SH-SY5Y (cell line): ENCODE data around the gene XAGE1B.
"Not testable (repeated sequence)": the region's sequence is repeated elsewhere in the genome, so short reads cannot be mapped to it uniquely, and the experiment has no call there.

Experiments
- GATA2 ChIP-seq: IDR thresholded peaks from 2 replicates; pipeline ENCODE4 v1.6.1; 2011; ENCODE audit warnings: mild to moderate bottlenecking, low read depth, low read length
- GATA3 ChIP-seq: IDR thresholded peaks from 2 replicates; pipeline ENCODE4 v1.6.1; 2011; ENCODE audit warnings: low read depth, mild to moderate bottlenecking, low read length, moderate library complexity

The XAGE1B gene

DNA sequence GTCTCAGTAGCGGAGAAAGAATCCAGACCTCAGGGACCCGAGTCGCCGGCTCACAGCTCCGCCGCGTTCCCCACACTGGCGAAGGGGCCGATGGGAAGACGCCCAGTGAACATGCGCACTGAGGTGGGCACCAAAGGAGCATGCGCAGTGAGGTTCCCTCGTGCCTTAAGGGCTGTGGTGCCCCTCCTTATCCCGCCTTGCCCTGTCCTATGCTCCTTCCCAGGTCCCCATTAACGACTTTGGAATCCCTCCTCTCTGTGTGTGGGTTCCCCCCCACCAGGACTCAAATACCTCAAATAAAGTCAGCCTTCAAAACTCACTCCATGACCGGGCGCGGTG, at the start of gene XAGE1B:
Gene XAGE1B (minus strand): TSS at position 77 of the 339 bp plus-strand sequence. CDS start 1,536 bp downstream, outside the sequence.
- TF ChIP-seq GATA2, GATA3: not testable (repeated sequence)

- TF ChIP-seq GATA3 (no peak), GATA2 (no peak)
Observed at GRCh38 chrX:52563105-52563504, 46.2 kb upstream of the XAGE1B start.

DNA sequence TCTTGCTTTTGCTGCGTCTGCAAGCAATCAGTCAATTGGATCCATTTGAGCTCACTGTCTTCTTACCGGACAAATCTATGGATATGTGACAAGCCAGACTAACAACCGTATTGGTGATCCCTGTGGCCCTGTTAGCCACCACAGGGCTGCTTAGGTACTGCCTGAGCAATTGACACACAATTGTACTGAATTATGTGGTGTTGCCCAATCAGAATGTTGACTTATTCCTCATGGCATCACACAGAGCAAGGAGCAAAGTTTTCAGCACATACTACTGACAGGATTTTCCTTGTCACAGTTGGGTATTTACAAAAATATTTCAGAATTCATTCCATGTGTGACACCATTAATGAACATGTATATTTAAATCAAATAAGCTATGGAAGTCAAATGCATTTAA, 41.3 kb upstream of the XAGE1B start:
- no peak for TF ChIP-seq GATA2
- no peak for TF ChIP-seq GATA3

DNA sequence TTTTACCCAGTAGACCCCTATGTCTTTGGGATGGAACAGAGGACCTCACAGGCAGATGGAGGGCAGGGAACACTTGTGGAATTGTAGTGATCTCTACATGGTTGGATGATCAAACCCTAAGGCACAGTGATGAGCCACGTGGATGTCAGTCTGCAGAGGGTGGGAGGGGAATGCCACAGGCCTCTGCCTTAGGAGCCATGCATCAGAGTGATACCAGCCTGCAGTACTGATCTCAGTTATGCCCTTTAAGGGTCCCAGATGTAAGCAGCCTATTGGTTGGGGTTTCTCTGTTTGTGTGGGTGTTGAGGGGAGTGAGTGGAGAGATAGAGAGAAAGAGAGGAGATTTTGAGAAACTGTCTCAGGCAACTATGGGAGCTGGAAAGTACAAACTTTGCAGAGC, 39.9 kb upstream of the XAGE1B start:
- TF ChIP-seq GATA3 (no peak), GATA2 (no peak)

DNA sequence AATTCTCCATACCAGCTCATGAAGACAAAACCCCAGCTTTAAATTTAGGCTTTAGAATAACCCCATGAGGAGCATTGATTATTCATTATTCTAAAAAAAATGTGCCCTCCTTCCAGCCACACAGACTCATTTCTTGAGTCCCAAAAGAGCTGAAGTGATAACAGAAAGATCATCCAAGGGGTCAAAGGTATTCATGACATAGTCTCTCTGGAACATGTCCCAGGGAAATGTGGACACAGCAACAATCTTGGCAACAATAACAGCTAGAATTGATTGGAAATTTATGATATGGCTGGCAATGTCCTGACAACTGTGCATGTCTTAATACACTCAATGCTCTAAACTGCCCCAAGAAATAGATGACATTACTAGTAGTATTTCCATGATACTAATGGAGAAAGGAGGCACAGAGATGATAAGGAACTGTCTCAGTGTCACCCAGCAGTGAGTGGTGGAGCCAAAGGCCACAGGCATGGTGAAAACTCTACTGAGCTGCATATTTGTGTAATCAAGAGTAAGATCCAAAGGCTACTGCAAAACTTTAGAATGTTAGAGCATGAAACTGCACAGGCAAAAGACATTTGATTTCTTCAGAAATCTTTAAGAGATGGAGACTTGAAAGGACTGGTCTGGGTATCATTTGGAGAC, 37.3 kb upstream of the XAGE1B start:
- TF ChIP-seq GATA3, result no peak
- TF ChIP-seq GATA2, result no peak

DNA sequence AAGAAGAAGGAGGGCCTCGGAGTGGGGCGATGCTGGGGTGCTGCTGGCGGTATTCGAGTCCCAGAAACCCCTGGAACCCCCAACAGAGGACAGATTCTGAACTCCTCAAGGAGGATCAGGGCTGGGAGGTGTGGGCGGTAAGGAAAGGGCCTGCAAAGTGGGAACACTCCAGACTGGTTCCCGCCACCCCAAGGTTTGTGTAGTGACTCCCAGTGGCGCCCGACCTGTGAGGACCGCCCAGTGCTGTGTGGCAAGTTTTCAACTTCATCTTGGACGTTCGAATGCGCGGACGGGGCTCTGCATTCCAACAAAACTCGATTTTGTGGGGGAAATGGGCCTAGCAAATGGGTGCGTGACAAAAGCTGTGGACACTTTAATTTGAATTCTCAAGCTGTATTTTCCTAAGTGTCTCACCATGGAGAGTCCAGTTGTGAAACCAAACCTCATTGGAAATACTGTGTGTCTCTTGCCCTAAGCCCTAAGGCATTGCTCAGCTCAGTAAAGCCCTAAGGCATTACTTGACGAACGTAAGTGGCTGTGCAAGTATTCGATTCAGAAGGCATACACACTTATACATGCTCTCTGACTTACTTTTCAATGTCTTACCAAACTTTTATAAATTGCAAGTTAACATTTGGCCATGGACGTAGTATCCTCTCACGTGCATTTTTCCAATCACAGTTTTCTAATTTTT, 27.4 kb upstream of the XAGE1B start:
- TF ChIP-seq GATA2 (no peak), GATA3 (no peak)

DNA sequence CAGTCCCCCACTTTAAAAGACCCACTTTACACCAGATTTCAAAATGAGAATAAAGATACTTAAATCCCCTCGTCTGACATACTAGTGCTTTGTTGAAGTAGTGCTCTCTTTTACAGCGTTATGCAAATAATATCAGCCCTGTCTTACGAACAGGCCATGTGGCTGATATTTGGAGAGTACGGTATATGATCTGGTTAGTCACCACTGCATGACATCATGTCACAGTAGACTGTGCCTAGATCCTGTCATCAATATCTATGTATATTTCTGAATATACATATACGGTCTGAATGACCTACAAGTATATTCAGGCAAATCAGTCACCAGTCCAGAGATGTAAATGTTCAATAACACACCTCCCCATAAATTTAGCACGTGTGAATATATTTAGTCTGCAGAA, 25.4 kb upstream of the XAGE1B start:
- TF ChIP-seq GATA3 (no peak), GATA2 (no peak)

GRCh38 chrX:52509916-52510315, 6.9 kb downstream of the XAGE1B start:
- no peak for TF ChIP-seq GATA3
- TF ChIP-seq GATA2, result no peak

- TF ChIP-seq GATA3, result no peak
- TF ChIP-seq GATA2, result no peak
Observed at GRCh38 chrX:52507331-52507730, 9.5 kb downstream of the XAGE1B start.

- TF ChIP-seq GATA3 (no peak), GATA2 (no peak)
Observed at GRCh38 chrX:52504551-52504950, 12.3 kb downstream of the XAGE1B start.

DNA sequence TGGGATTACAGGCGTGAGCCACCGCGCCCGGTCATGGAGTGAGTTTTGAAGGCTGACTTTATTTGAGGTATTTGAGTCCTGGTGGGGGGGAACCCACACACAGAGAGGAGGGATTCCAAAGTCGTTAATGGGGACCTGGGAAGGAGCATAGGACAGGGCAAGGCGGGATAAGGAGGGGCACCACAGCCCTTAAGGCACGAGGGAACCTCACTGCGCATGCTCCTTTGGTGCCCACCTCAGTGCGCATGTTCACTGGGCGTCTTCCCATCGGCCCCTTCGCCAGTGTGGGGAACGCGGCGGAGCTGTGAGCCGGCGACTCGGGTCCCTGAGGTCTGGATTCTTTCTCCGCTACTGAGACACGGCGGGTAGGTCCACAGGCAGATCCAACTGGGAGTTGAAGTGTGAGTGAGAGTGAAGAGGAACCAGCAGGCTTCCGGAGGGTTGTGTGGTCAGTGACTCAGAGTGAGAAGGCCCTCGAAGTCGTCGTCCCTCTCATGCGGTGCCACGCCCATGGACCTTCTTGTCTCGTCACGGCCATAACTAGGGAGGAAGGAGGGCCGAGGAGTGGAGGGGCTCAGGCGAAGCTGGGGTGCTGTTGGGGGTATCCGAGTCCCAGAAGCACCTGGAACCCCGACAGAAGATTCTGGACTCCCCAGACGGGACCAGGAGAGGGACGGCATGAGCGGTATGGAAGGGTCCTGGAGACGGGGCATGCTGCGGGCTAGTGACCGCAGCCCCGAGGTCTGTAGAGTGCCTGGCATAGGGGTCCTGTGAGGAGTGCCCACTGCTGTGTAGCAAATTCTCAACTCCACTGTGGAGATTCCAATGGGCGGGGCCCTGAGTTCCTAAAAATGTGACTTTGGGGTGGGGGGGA, 21.1 kb downstream of the XAGE1B start, which contains the start of gene XAGE1A:
Gene XAGE1A (plus strand): TSS at position 264 of the 874 bp plus-strand sequence. CDS start 1,554 bp downstream, outside the sequence.
- TF ChIP-seq GATA3, GATA2: not testable (repeated sequence)
